K562 (cell line): ENCODE results near the gene NGRN. TPM values are rescaled to one million over a fixed set of nuclear protein-coding genes. Genes with fewer than 3 reads are reported as not detected.
A peak's percentile ranks its signal among the peaks of the same experiment; 100 is the strongest.

Experiments
- BRCA1 ChIP-seq, 2 experiments: fragments of 450-650 bp in 1 of 2; sonication (generic) in 1 of 2; formaldehyde crosslinking in 1 of 2; IDR thresholded peaks; 2 replicates each; pipeline versions ENCODE4 v1.5.0 to v1.6.1; 2017 to 2020; ENCODE audit warnings: mild to moderate bottlenecking in 1 of 2, missing genetic modification reagents in 1 of 2
- RAD51 ChIP-seq: fragments of 450-650 bp; IDR thresholded peaks from 2 replicates; pipeline ENCODE4 v1.7.1; 2016; ENCODE audit warnings: low read depth, mild to moderate bottlenecking, borderline replicate concordance
- TBP ChIP-seq: optimal IDR thresholded peaks from 2 replicates; pipeline ENCODE3; 2011; ENCODE audit warnings: low read depth, low read length, improper control_type of control experiment
- ZNF23 ChIP-seq: fragments of 250-450 bp; sonication (Bioruptor Pico); IDR thresholded peaks from 2 replicates; pipeline ENCODE4 v1.4.0; 2020; ENCODE audit warnings: mild to moderate bottlenecking
- polyA plus RNA-seq, 8 experiments: library from polyadenylated mRNA; depleted of rRNA in 4 of 8; stranded (reverse) in 5 of 8; unstranded in 3 of 8; fragments of >200 nt; fragmentation: Nextera tagmentation in 2 of 8; fragmentation: Illumina TruSeq in 1 of 8; extraction: Ambion mirVana in 2 of 8; extraction: Trizol in 1 of 8; gene quantifications; 2 replicates each; pipeline versions ENCODE4 v1.2.1 to v1.2.3, GENCODE V29; 2011 to 2014; ENCODE audit warnings: inconsistent platforms in 1 of 8, missing spikeins in 1 of 8
- total RNA-seq, 7 experiments: library from RNA; depleted of rRNA in 6 of 7; stranded (reverse); fragments of >200 nt in 6 of 7; fragmentation: Illumina TruSeq in 2 of 7; extraction: Trizol in 2 of 7; gene quantifications; 2 replicates each; pipeline versions ENCODE4 v1.2.1 to v1.2.3, GENCODE V29; 2011 to 2021; ENCODE audit warnings: low replicate concordance in 1 of 7
- TF ChIP-seq, protein P1 (sequence below), 2 experiments: fragments of 150-350 bp in 1 of 2; IDR thresholded peaks; 2 replicates each; pipeline ENCODE4 v1.6.1; 2012 to 2016; ENCODE audit warnings: low read depth in 2 of 2, low read length in 2 of 2, mild to moderate bottlenecking in 1 of 2, moderate library complexity in 1 of 2

The NGRN gene
- total and polyA plus RNA-seq, 9 of the 15 experiments (the other 6 are each of a cell fraction or from before 2014, with no cell fraction given): 14.0 to 73.4 (median 60.0) TPM

DNA sequence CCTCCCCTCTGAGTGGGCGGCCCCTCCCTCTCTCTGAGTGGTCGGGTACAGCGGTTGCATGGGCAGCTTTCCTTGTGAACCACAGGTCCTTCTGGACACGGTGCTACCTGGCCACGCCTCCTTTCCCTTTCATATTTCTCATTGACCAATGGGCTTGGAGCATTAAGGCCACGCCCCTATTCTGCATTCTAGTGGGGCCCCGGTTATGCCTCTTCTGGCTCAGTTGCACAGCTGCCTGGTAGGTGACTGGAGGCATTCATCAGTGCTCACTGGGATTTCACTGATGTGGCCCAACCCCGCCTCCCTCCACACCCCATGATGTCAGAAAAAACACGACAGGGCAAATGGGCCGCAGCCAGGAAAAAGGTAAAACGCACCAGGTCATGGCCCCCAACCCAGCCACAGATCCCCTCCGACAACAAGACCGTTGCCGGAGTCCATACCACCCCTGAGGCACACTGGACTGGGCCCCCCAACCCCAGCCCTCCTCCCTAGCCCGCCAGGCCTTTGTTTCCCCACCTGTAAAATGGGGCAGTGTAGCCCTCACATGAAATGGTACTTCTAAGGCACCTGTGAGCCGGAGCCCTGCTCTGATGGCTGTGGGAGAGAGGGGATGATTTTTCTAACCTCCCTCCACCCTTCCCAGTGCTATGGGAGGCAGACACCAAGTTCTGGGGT is 26.3 kb downstream of the NGRN start (continued):
- TF ChIP-seq BRCA1 (IDR thresholded peaks at IDR 0.05) (no peak), BRCA1 (CRISPR knock-in tag; IDR thresholded peaks at IDR 0.05) (no peak), TBP (peak; percentile 39), ZNF23 (CRISPR knock-in tag) (no peak), RAD51 (peak; percentile 10; the same call in 1 of the 2 replicates)
- TF ChIP-seq, protein P1, sequence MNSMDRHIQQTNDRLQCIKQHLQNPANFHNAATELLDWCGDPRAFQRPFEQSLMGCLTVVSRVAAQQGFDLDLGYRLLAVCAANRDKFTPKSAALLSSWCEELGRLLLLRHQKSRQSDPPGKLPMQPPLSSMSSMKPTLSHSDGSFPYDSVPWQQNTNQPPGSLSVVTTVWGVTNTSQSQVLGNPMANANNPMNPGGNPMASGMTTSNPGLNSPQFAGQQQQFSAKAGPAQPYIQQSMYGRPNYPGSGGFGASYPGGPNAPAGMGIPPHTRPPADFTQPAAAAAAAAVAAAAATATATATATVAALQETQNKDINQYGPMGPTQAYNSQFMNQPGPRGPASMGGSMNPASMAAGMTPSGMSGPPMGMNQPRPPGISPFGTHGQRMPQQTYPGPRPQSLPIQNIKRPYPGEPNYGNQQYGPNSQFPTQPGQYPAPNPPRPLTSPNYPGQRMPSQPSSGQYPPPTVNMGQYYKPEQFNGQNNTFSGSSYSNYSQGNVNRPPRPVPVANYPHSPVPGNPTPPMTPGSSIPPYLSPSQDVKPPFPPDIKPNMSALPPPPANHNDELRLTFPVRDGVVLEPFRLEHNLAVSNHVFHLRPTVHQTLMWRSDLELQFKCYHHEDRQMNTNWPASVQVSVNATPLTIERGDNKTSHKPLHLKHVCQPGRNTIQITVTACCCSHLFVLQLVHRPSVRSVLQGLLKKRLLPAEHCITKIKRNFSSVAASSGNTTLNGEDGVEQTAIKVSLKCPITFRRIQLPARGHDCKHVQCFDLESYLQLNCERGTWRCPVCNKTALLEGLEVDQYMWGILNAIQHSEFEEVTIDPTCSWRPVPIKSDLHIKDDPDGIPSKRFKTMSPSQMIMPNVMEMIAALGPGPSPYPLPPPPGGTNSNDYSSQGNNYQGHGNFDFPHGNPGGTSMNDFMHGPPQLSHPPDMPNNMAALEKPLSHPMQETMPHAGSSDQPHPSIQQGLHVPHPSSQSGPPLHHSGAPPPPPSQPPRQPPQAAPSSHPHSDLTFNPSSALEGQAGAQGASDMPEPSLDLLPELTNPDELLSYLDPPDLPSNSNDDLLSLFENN (IDR thresholded peaks at IDR 0.05; ENCODE audit: low read depth in 2 of 2, low read length in 2 of 2): no peak
